ENCODE data around the gene GABRG2.

The GABRG2 gene

GRCh38 chr5:162119801-162120200, 52.2 kb downstream of the GABRG2 start:
- FAIRE-seq = no peak

GRCh38 chr5:162128117-162128516, 60.5 kb downstream of the GABRG2 start:
- FAIRE-seq (no peak), DNase-seq (ENCODE audit: insufficient read length, low spot score) (no peak)
- TF ChIP-seq CTCF (IDR thresholded peaks at IDR 0.05; ENCODE audit: insufficient read depth, missing control alignments) = no peak

More at GRCh38 chr5:162119801-162120200, 52.2 kb downstream of the GABRG2 start:
- no peak for DNase-seq (ENCODE audit: insufficient read length, low spot score)
- no peak for TF ChIP-seq CTCF (IDR thresholded peaks at IDR 0.05; ENCODE audit: insufficient read depth, missing control alignments)

- no peak for DNase-seq (ENCODE audit: insufficient read length, low spot score)
- FAIRE-seq = no peak
- TF ChIP-seq CTCF (IDR thresholded peaks at IDR 0.05; ENCODE audit: insufficient read depth, missing control alignments) = no peak
Observed at GRCh38 chr5:162132348-162132747, 64.8 kb downstream of the GABRG2 start.

- FAIRE-seq (no peak), DNase-seq (ENCODE audit: insufficient read length, low spot score) (no peak)
- TF ChIP-seq CTCF (IDR thresholded peaks at IDR 0.05; ENCODE audit: insufficient read depth, missing control alignments) = no peak
Observed at GRCh38 chr5:162139190-162139589, 71.6 kb downstream of the GABRG2 start.

- DNase-seq (ENCODE audit: insufficient read length, low spot score) = no peak
- TF ChIP-seq CTCF (IDR thresholded peaks at IDR 0.05; ENCODE audit: insufficient read depth, missing control alignments) = no peak
- FAIRE-seq = no peak
Observed at GRCh38 chr5:162154242-162154641, 86.7 kb downstream of the GABRG2 start.

- FAIRE-seq (no peak), DNase-seq (ENCODE audit: insufficient read length, low spot score) (no peak)
- no peak for TF ChIP-seq CTCF (IDR thresholded peaks at IDR 0.05; ENCODE audit: insufficient read depth, missing control alignments)
Observed at GRCh38 chr5:162160401-162160800, 92.8 kb downstream of the GABRG2 start.

GRCh38 chr5:162163663-162164062, 96.1 kb downstream of the GABRG2 start:
- TF ChIP-seq CTCF (IDR thresholded peaks at IDR 0.05; ENCODE audit: insufficient read depth, missing control alignments) = no peak
- FAIRE-seq = no peak
- no peak for DNase-seq (ENCODE audit: insufficient read length, low spot score)

Data from D721Med (cell line).